Stimulated activated CD4-positive, alpha-beta T cell treated with anti-CD3 and anti-CD28 coated beads, Interleukin-2, amount 100 ng/mL, for 24 hours (primary cell): Measurements from ENCODE around the gene SLC4A11.
"Not testable (repeated sequence)": the region's sequence is repeated elsewhere in the genome, so short reads cannot be mapped to it uniquely, and the experiment has no call there.

Source experiments
- DNase-seq, 2 donors: peaks; one replicate each; pipeline ENCODE4 v3.0.0-alpha.2; 2020

SLC4A11 gene

GRCh38 chr20:3199976-3200755 lies 38.8 kb downstream of the SLC4A11 start:
- DNase-seq = no peak

- no peak for DNase-seq
Measured at GRCh38 chr20:3199206-3199605, 39.8 kb downstream of the SLC4A11 start.

- no peak for DNase-seq
Measured at GRCh38 chr20:3195590-3196237, 43.3 kb downstream of the SLC4A11 start.

- DNase-seq = no peak
Measured at GRCh38 chr20:3194617-3195280, 44.2 kb downstream of the SLC4A11 start.

GRCh38 chr20:3193806-3194616 lies 45.0 kb downstream of the SLC4A11 start:
- no peak for DNase-seq

GRCh38 chr20:3192226-3193015 lies 46.6 kb downstream of the SLC4A11 start:
- no peak for DNase-seq

- no peak for DNase-seq
Measured at GRCh38 chr20:3190681-3191111, 48.3 kb downstream of the SLC4A11 start.

GRCh38 chr20:3189561-3190131 lies 49.3 kb downstream of the SLC4A11 start:
- DNase-seq = no peak

GRCh38 chr20:3188823-3189413 lies 50.1 kb downstream of the SLC4A11 start:
- no peak for DNase-seq

GRCh38 chr20:3187861-3188260 lies 51.1 kb downstream of the SLC4A11 start:
- not testable (repeated sequence) for DNase-seq

- DNase-seq = no peak
Measured at GRCh38 chr20:3183896-3184612, 54.9 kb downstream of the SLC4A11 start.

- not testable (repeated sequence) for DNase-seq
Measured at GRCh38 chr20:3182429-3182828, 56.6 kb downstream of the SLC4A11 start.

- no peak for DNase-seq
Measured at GRCh38 chr20:3181270-3181669, 57.7 kb downstream of the SLC4A11 start.

GRCh38 chr20:3180319-3180718 lies 58.7 kb downstream of the SLC4A11 start:
- DNase-seq = no peak

- DNase-seq = no peak
Measured at GRCh38 chr20:3177746-3178485, 61.1 kb downstream of the SLC4A11 start.
